GM18519 (cell line): ENCODE results near the gene PRMT7.

Experiments used
- ATAC-seq: cut with Tn5 transposase; IDR thresholded peaks from one replicate; pipeline ENCODE4 v1.9.1; 2021; ENCODE audit warnings: mild to moderate bottlenecking, moderate library complexity; ENCODE audit not compliant: unreplicated experiment, low FRiP score

The PRMT7 gene

GRCh38 chr16:68360547-68360946 is 49.7 kb downstream of the PRMT7 start:
- ATAC-seq = no peak

GRCh38 chr16:68360956-68361355 is 50.1 kb downstream of the PRMT7 start:
- ATAC-seq = no peak

- no peak for ATAC-seq
Measured at GRCh38 chr16:68361485-68361884, 50.7 kb downstream of the PRMT7 start.

GRCh38 chr16:68362262-68362913 is 51.6 kb downstream of the PRMT7 start:
- ATAC-seq = no peak

- ATAC-seq = no peak
Measured at GRCh38 chr16:68362947-68363657, 52.3 kb downstream of the PRMT7 start.

GRCh38 chr16:68363658-68364521 is 53.1 kb downstream of the PRMT7 start:
- ATAC-seq = no peak

- ATAC-seq = no peak
Measured at GRCh38 chr16:68364561-68364998, 53.8 kb downstream of the PRMT7 start.

GRCh38 chr16:68365167-68365817 is 54.5 kb downstream of the PRMT7 start:
- ATAC-seq = no peak

GRCh38 chr16:68366062-68366461 is 55.2 kb downstream of the PRMT7 start:
- no peak for ATAC-seq

GRCh38 chr16:68367030-68367429 is 56.2 kb downstream of the PRMT7 start:
- ATAC-seq = no peak

- ATAC-seq = no peak
Measured at GRCh38 chr16:68367440-68367839, 56.6 kb downstream of the PRMT7 start.

GRCh38 chr16:68367891-68368290 is 57.1 kb downstream of the PRMT7 start:
- ATAC-seq = no peak

- ATAC-seq = no peak
Measured at GRCh38 chr16:68368301-68368888, 57.6 kb downstream of the PRMT7 start.

- ATAC-seq = no peak
Measured at GRCh38 chr16:68369168-68369567, 58.3 kb downstream of the PRMT7 start.

GRCh38 chr16:68369697-68370580 is 59.1 kb downstream of the PRMT7 start:
- no peak for ATAC-seq

- ATAC-seq = no peak
Measured at GRCh38 chr16:68370581-68371275, 59.9 kb downstream of the PRMT7 start.

- ATAC-seq = no peak
Measured at GRCh38 chr16:68371276-68371651, 60.4 kb downstream of the PRMT7 start.

GRCh38 chr16:68371706-68372380 is 61.0 kb downstream of the PRMT7 start:
- no peak for ATAC-seq
